ENCODE results near the gene RPP25L.

The RPP25L gene

DNA sequence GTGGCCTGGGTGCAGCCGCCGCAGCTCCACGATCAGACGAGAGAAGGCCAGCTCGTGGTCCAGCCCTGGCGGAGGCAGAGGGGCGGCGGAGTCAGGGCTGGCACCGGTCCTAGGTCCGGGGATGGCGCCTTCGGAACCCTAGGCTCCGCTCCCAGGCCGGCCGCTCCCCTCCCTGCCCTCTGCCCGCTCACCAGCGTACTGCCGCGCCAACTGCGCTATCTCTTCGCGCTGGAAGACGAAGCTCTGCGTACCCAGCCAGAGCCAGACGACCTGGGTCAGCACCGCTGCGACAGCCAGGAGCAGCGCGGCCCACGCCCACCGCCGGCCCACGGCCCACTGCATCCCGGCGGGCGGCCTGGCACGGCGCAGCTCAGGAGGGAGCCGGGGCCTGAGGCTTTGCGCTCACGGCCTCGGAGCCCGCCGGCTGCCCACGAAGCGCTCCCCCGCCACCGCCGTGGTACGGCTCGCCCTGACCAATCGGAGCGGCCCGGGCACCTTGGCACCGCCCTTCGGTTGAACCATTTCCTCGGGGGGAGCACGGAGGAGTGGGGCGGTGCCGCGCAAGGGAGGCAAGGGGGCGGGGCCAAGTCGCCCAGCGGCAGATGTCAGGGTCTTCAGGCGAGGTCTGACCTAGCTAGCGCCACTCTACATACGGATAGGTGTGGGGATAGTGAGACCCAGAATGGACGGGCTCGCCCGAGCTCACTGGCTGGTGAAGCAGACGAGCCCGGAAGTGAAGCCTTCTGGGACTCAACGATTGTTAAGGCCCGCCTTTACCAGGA lies 25.6 kb upstream of the RPP25L start, which contains the start of gene SIGMAR1:
SIGMAR1 (minus strand) TSS at position 432 of the 782 bp plus-strand sequence; CDS start at position 342, 90 bp downstream.
- peak; percentile 97 for DNase-seq (ENCODE audit: low spot score)

DNA sequence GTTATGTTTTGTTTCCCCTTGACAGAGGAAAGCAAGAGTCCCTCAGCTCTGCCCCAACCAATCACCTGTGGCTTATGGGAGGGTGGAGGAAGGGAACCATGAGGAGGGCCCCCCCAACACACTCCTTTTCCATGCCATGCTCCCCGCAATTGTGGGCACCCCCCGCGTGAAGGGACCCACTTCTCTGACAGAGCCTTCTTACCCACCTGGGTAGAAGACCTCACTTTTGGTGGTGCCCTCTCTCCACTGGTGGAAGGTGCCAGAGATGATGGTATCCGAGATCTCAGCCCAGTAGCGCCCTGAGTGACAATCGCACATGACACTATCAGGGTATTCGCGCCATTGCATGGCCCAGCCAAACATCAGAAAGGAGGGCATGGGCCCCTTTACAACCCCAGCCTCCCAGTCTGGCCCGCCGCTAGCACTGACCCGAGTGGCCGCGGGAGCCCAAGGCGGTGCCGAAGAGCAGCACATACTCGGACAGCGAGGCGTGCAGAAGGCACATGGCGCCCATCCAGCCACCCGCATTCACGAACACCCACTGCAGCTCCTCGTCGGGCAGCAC lies 25.0 kb upstream of the RPP25L start:
- no peak for DNase-seq (ENCODE audit: low spot score)

- DNase-seq (ENCODE audit: low spot score): no peak
Measured at GRCh38 chr9:34635556-34635955, 23.7 kb upstream of the RPP25L start.

DNA sequence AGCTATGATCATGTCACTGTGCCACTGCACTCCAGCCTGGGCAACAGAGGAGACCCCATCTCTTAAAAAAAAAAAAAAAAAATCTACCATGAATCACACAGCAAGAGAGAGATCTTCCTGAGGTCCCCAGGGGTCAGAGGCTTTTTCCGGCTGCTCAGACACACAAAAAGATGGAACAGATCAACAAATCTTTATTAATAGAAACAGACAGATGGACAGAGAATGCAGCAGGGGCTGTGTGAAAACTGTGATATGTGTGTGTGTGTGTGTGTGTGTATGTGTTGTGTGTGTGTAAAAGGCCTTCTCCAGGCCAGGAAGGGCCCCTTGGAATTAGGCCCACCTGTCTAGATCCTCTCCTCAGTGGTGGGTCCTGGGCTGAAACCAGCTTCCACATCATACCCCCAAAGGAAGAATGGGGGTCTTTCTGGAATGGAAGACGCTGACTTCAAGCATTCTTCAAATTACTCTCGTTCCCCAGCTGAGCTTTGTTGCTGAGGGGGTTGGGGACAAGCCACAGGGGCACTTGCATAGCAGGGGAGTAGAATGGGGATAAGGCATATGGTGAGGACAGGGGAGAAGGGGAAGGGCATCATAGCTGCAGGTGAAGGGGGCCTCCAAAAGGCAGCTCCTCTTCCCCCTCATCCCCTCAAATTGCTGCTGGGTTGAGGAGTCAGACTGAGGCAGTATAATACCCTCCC lies 22.8 kb upstream of the RPP25L start:
- no peak for DNase-seq (ENCODE audit: low spot score)

DNA sequence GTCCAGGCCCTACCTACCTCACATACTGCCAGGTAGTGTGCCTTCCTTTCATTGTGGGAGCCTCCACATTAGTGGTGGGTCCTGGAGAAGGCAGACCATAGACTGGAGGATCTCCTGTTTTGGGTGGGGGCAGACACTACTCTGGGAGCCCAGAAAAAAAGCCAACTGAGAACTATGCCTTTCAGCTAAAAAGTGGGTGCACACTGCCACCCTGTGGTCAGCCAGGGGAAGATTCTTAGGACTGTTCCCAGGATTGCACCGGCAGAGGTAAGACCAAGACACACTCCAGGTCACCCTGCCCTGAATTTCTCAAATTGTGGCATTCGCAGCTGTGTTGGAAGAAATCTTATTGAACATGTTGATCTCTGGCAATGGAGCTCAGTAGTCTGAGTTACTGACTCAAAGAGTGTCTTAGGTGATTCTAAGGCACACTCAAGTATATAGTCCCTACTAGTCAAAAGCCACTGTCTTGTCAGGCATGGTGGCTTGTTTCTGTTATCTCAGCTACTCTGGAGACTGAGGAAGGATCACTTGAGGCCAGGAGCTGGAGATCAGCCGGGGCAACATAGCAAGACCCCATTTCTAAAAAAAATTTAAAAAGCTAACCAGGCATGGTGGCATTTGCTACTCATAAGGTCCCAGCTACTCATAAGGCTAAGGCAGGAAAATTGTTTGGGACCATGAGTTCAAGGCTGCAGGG lies 22.1 kb upstream of the RPP25L start:
- peak; percentile 80 for DNase-seq (ENCODE audit: low spot score)

DNA sequence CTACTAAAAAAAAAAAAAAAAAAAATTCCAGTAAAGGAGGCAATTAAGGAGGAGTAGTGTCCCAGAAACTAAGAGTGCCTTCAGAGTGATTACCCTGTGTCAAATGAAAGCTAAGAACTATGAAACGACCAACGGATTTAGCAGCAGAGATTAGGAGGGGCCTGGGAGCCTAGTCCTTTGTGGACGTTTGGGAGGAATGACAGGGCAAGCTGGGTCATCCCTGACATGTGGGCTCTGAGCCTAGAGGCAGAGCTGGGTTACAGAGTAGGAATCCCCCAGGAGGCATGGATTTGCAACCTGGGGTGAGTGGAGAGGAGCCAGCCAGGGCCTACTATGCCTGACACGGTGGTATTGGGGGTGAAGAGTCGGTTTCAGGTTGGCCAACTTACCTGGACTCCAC lies 21.3 kb upstream of the RPP25L start:
- no peak for DNase-seq (ENCODE audit: low spot score)

- DNase-seq (ENCODE audit: low spot score): no peak
Measured at GRCh38 chr9:34630402-34631154, 18.7 kb upstream of the RPP25L start.

DNA sequence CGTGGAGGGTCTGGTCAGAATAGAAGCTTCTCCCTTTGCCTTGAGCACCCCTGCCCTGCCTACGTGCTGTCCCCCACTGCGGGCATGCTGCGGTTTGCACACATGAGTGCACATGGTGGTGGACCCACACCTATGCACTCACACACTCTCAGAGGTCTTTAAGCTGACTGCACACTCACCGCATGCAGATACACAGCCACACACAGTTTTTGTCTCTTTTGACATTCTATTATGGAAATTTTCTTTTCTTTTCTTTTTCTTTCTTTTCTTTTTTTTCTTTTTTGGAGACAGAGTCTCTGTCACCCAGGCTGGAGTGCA lies 17.6 kb upstream of the RPP25L start:
- DNase-seq (ENCODE audit: low spot score): no peak

DNA sequence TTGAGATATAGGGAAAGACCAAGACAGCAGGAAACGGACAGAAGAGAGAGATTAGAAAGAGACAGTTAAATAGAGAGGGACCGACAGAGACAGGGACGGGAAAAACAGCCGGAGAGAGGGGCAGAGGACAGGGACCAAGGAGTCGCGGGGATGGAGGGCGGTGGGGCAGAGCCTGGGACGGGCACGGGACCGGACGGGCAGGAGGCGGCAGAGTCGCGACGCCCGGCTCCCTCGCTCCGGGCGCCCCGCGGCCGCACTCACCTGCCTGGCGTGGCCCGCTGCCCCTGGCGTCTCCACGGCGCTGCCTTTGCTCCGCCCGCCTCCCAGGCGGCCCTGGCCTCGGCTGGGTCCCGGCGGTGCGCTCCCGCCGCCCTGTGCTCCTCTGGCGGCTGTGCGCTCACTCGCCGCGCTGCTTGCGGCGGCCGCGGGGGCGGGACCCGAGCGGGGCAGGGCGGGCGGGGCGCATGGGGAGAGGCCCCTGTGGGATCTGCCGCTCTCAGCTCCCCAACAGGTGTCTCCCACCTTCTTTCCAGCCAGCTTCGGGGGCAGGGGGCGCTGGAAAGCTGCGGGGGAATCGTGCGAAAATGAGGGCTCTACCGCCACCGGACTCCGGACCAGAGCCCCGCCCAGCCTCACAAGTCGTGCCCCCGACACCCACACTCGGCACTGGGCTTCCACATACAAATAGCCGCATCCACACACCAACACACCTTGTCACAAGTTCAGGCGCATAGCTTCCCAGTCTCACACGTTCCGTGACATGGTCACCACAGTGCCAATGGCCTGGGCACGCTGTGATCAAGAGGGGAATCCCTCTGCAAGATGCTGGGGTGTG lies 17.0 kb upstream of the RPP25L start, which contains the start of gene ARID3C:
ARID3C (minus strand) TSS at position 411 of the 835 bp plus-strand sequence. CDS start 1,052 bp downstream, outside the sequence.
- DNase-seq (ENCODE audit: low spot score): peak; percentile 70

DNA sequence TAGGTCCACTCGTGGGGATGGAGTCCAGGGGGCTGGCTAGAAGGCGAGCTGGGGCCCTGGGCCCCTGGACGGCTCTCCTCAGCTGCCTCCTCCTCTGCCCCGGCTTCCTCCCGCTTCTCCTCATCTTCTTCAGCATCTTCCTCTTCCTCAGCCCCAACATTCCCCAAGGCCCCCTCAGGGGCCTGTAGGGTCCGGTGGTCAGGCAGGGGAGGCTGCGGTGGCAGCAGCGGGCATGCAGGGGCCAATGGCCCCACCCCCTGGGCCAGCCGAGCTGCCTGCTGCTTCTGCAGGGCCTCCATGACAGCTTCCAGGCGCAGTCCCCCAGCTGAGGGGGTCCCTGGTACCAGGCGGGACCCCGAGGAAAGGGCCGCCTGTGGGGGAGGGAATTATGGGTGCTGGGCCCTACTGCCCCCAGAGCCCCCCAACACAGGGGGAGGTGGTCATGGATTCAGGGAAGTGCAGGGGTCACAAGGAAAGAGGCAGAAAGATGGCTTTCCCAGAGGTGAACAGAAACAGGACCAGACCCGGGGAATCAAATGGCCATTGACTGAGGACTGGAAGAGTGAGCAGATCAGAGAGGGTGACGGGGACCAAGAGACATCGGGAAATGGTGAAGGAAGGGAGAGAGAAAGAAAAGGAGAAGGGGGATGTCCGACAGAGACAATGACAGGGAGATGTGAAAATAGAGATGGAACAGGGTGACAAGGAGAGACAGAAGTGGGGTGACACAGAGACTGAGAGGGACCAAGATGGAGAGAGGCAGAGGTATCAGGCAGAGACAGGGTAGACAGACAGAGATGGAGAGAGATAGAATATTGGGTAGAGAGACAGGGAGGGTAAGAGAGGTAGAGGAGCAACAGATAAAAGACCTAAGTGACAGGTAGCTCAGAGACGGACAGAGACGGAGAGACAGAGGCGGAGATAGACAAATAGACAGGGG lies 16.1 kb upstream of the RPP25L start:
- DNase-seq (ENCODE audit: low spot score): no peak

DNA sequence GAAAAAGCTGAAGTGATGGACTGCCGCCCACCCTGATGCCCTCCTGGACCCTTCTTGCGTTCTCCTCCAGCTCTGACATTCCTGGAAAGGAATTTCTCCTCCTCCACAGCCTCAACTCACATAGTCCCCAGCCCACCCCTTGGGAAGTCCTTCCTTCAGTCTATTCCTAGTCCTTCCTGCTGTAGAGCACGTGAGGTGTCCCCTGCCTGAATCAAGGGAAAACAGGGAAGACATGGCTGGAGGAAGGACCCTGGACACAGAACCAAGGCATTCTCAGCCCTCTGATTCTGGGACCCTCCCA lies 13.2 kb upstream of the RPP25L start:
- DNase-seq (ENCODE audit: low spot score): no peak

DNA sequence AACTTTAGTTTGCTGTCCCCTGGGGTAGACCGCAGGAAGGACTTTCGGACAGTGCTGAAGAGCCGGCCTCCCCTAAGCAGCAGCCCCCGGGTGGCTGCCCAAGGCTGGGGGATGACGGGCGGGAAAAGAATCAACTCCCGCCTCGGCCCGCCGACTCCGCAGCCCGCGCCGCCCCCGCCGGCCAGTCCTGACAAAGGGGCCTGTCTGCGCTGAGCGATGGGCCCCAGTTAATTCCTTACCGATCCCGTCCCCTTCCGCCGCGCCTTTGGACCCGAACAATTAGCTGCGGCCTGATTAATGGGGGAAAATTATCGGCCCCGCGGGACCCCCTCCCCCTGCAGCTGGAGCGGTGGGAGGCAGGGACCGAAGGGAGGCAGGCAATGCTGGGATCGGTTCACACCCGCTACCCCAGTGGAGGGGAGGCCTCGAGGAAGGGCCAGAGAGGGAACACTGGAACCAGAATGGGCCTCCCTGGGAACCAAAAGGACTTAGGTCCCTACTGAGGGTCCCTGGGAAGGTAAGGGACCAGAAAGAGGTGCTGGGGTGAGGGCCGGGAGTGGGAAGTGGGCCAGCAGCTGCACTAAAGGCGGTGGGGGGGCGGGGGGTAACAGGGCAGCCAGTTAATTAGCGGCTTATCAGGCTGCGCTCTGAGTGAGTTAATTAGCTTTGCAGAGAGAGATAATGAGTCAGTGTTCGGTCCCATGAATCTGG lies 12.7 kb upstream of the RPP25L start:
- no peak for DNase-seq (ENCODE audit: low spot score)

- no peak for DNase-seq (ENCODE audit: low spot score)
Measured at GRCh38 chr9:34623374-34624235, 11.7 kb upstream of the RPP25L start.

DNA sequence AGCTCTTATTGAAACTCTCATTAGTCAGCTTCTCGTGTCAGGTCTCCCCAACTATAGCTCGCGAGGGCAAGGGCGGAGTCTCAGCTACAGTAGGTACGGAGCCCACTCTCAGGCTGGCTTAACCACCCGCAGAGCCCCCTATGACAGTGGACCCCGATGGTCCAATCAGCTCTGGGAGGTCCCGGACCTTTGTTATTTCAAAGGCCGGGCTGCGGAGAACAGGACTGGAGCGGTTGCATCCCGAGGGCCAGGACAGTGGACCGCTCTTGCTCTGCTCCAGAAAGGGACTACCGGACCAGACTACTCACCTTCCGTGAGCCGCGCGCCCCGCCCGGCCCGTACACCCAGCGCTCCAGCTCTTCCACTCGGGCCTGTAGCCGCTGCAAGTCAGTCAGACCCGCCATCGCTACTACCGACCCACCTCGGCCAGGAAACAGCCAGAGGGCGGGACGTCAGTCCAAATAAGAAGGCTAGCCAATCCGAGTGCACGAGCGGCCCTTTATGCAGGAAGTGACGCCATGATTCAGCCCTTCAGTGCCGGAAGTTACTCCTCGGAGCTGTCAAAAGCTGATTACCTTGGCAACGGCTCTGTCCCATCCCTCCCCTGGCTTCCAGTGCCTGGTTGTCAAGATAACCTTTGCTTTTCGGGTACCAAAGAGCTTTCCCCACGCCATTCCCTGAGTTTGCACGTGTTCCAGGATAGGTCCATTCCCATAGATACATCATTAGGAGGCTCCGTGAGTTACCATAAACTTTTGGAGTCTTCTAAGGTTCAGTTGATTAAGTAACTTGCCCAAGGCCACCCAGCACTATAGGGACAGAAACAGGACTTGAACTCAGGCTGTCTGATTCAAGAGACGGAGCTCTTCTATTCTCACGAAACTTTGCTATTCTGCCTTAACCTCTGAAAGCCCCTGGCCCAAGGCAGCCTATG lies 8.4 kb upstream of the RPP25L start, which contains the start of gene DCTN3:
DCTN3 (minus strand) TSS at position 435 of the 934 bp plus-strand sequence; CDS start at position 404, 31 bp downstream.
- DNase-seq (ENCODE audit: low spot score): peak; percentile 97

- DNase-seq (ENCODE audit: low spot score): no peak
Measured at GRCh38 chr9:34615132-34615531, 3.2 kb upstream of the RPP25L start.

- peak; percentile 88 for DNase-seq (ENCODE audit: low spot score)
Measured at GRCh38 chr9:34612788-34613390, 992 bp upstream of the RPP25L start.

Data from GM03348 (cell line).